ENCODE data around the gene ELFN2.

Gene ELFN2

DNA sequence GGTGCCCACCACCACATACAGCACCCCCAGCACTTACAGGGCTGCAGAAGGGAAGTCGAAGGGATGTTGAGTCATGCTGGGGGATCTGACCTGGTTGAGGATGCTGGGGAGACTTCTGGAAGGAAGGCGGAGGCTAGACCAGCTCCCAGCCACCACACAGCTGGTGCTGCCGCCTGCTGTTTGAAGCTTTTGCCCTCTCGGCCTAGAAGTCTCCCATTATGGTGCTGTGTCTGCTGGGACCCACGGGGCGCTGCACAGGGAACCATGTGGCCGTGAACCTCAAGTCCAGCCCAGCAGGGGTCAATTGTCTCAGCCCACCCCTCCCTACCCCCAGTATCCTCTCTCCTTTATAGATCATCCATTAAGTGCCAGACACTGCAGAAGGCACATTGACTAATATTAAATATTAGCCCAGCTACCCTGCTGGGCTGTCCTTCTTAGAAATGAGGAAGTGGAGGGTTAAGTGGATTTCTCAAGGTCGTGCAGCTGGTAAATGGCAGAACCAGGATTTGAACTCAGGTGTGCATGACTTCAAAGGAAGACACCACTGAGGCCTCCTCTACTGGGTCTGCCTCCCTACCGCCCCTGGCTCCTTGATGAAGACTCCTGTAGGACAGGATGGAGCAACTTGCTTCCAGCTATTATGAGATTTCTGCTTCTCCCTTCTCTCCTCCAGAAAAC lies 95.3 kb downstream of the ELFN2 start:
- H3K9me3 ChIP-seq (ENCODE audit: insufficient read depth, low read depth, low read length), result no peaks in the 10 kb centered on the region
- no peak overlapping the region for H3K4me2 ChIP-seq (ENCODE audit: low read depth, low read length, poor library complexity, severe bottlenecking)
- TF ChIP-seq, protein P1, sequence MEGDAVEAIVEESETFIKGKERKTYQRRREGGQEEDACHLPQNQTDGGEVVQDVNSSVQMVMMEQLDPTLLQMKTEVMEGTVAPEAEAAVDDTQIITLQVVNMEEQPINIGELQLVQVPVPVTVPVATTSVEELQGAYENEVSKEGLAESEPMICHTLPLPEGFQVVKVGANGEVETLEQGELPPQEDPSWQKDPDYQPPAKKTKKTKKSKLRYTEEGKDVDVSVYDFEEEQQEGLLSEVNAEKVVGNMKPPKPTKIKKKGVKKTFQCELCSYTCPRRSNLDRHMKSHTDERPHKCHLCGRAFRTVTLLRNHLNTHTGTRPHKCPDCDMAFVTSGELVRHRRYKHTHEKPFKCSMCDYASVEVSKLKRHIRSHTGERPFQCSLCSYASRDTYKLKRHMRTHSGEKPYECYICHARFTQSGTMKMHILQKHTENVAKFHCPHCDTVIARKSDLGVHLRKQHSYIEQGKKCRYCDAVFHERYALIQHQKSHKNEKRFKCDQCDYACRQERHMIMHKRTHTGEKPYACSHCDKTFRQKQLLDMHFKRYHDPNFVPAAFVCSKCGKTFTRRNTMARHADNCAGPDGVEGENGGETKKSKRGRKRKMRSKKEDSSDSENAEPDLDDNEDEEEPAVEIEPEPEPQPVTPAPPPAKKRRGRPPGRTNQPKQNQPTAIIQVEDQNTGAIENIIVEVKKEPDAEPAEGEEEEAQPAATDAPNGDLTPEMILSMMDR (conservative IDR thresholded peaks at IDR 0.05; ENCODE audit: low read length), result peak; percentile 27; the same call in 1 of the 2 replicates
- TF ChIP-seq EZH2phosphoT487 (IDR thresholded peaks at IDR 0.05; ENCODE audit: borderline replicate concordance), result no peak
- no peak overlapping the region for H2AFZ ChIP-seq (ENCODE audit: low read length)
- H3F3A ChIP-seq (ENCODE audit: low read depth), result no peaks in the 10 kb centered on the region
- H4K20me1 ChIP-seq (ENCODE audit: insufficient read depth, low read length, poor library complexity, severe bottlenecking), result no peaks in the 10 kb centered on the region
- H3K79me2 ChIP-seq (ENCODE audit: insufficient read depth, low read length), result no peaks in the 10 kb centered on the region
- H3K27me3 ChIP-seq (ENCODE audit: insufficient read depth, low read length, poor library complexity, severe bottlenecking), result no peaks in the 10 kb centered on the region
- H3K36me3 ChIP-seq (ENCODE audit: insufficient read depth, low read length), result no peaks in the 10 kb centered on the region
- no peaks in the 10 kb centered on the region for H3K9me2 ChIP-seq (replicated peaks; ENCODE audit: low read depth, low read length)
- H3K9ac ChIP-seq (ENCODE audit: low read depth, low read length, poor library complexity, severe bottlenecking), result no peak overlapping the region
- H3K4me3 ChIP-seq (ENCODE audit: low read length, poor library complexity, severe bottlenecking), result no peak overlapping the region
- H3K4me1 ChIP-seq (ENCODE audit: insufficient read depth, low read length, poor library complexity, severe bottlenecking), result no peaks in the 10 kb centered on the region

GRCh38 chr22:37331034-37331428 lies 96.2 kb downstream of the ELFN2 start:
- Histone ChIP-seq H3K79me2 (ENCODE audit: insufficient read depth, low read length) (no peaks in the 10 kb centered on the region), H3K36me3 (ENCODE audit: insufficient read depth, low read length) (no peaks in the 10 kb centered on the region), H4K20me1 (ENCODE audit: insufficient read depth, low read length, poor library complexity, severe bottlenecking) (no peaks in the 10 kb centered on the region), H3K4me2 (ENCODE audit: low read depth, low read length, poor library complexity, severe bottlenecking) (no peak overlapping the region), H3K27me3 (ENCODE audit: insufficient read depth, low read length, poor library complexity, severe bottlenecking) (no peaks in the 10 kb centered on the region), H3K9me3 (ENCODE audit: insufficient read depth, low read depth, low read length) (no peaks in the 10 kb centered on the region), H3F3A (ENCODE audit: low read depth) (no peaks in the 10 kb centered on the region), H3K9me2 (replicated peaks; ENCODE audit: low read depth, low read length) (no peaks in the 10 kb centered on the region), H3K4me1 (ENCODE audit: insufficient read depth, low read length, poor library complexity, severe bottlenecking) (no peaks in the 10 kb centered on the region), H3K4me3 (ENCODE audit: low read length, poor library complexity, severe bottlenecking) (no peak overlapping the region), H3K9ac (ENCODE audit: low read depth, low read length, poor library complexity, severe bottlenecking) (no peak overlapping the region), H2AFZ (ENCODE audit: low read length) (no peak overlapping the region)
- TF ChIP-seq, protein P1 (conservative IDR thresholded peaks at IDR 0.05; ENCODE audit: low read length), result no peak
- no peak for TF ChIP-seq EZH2phosphoT487 (IDR thresholded peaks at IDR 0.05; ENCODE audit: borderline replicate concordance)

GRCh38 chr22:37330200-37331033 lies 96.9 kb downstream of the ELFN2 start:
- H4K20me1 ChIP-seq (ENCODE audit: insufficient read depth, low read length, poor library complexity, severe bottlenecking), result no peaks in the 10 kb centered on the region
- no peaks in the 10 kb centered on the region for H3K27me3 ChIP-seq (ENCODE audit: insufficient read depth, low read length, poor library complexity, severe bottlenecking)
- no peaks in the 10 kb centered on the region for H3F3A ChIP-seq (ENCODE audit: low read depth)
- H3K9me3 ChIP-seq (ENCODE audit: insufficient read depth, low read depth, low read length), result no peaks in the 10 kb centered on the region
- H3K79me2 ChIP-seq (ENCODE audit: insufficient read depth, low read length), result no peaks in the 10 kb centered on the region
- no peak for TF ChIP-seq EZH2phosphoT487 (IDR thresholded peaks at IDR 0.05; ENCODE audit: borderline replicate concordance)
- TF ChIP-seq, protein P1 (conservative IDR thresholded peaks at IDR 0.05; ENCODE audit: low read length), result peak; percentile 53
- H3K9me2 ChIP-seq (replicated peaks; ENCODE audit: low read depth, low read length), result no peaks in the 10 kb centered on the region
- no peaks in the 10 kb centered on the region for H3K36me3 ChIP-seq (ENCODE audit: insufficient read depth, low read length)
- no peak overlapping the region for H3K4me2 ChIP-seq (ENCODE audit: low read depth, low read length, poor library complexity, severe bottlenecking)
- no peak overlapping the region for H3K4me3 ChIP-seq (ENCODE audit: low read length, poor library complexity, severe bottlenecking)
- no peak overlapping the region for H3K9ac ChIP-seq (ENCODE audit: low read depth, low read length, poor library complexity, severe bottlenecking)
- no peak overlapping the region for H2AFZ ChIP-seq (ENCODE audit: low read length)
- no peaks in the 10 kb centered on the region for H3K4me1 ChIP-seq (ENCODE audit: insufficient read depth, low read length, poor library complexity, severe bottlenecking)

Data from Loucy (cell line).